PC-9 (cell line): ENCODE measurements around the gene EML3. TPM values are rescaled to one million over a fixed set of nuclear protein-coding genes. Genes with fewer than 3 reads are reported as not detected.

Experiments
- BruUV-seq: library from RNA; stranded (reverse); fragments of 400-500 nt; replicated peaks from 2 replicates; lab custom pipeline; 2021; lab: Mats Ljungman, UMichigan
- CTCF ChIA-PET: fragments of 300-600 bp; sonication (Branson Sonifier 250); formaldehyde crosslinking; loops from one replicate; lab custom pipeline; 2022; ENCODE audit warnings: antibody characterized with exemption; lab: Charles Lee
- POLR2A ChIA-PET: fragments of 300-600 bp; sonication (Branson Sonifier 250); formaldehyde crosslinking; loops from one replicate; lab custom pipeline; 2022; ENCODE audit warnings: antibody characterized with exemption; ENCODE audit not compliant: unreplicated experiment; lab: Charles Lee
- DNase-seq, 2 experiments: peaks; one replicate each; pipeline versions ENCODE4 v3.0.0 to v3.0.0-alpha.2; 2015 to 2022; ENCODE audit warnings: mixed read lengths in 1 of 2
- H2AFZ ChIP-seq: fragments of 200-600 bp; sonication (generic); 2 replicates; pipeline ENCODE4 v1.8.1; 2017; ENCODE audit warnings: antibody characterized with exemption
- H3F3A ChIP-seq: fragments of 200-600 bp; sonication (generic); 2 replicates; pipeline ENCODE4 v1.8.1; 2017; ENCODE audit warnings: antibody characterized with exemption, mild to moderate bottlenecking, low read depth; ENCODE audit not compliant: insufficient read depth
- H3K27ac ChIP-seq: fragments of 200-600 bp; sonication (generic); 2 replicates; pipeline ENCODE4 v1.6.1; 2016; ENCODE audit warnings: mixed run types
- H3K27me3 ChIP-seq: fragments of 200-600 bp; sonication (generic); 2 replicates; pipeline ENCODE4 v1.6.1; 2016; ENCODE audit warnings: low read depth, mixed run types; ENCODE audit not compliant: insufficient read depth
- H3K36me3 ChIP-seq: fragments of 200-600 bp; sonication (generic); 2 replicates; pipeline ENCODE4 v1.6.1; 2016; ENCODE audit warnings: low read depth, mixed run types
- H3K4me1 ChIP-seq: fragments of 200-600 bp; sonication (generic); replicated peaks from 2 replicates; pipeline ENCODE4 v1.6.1; 2016; ENCODE audit warnings: mixed run types; ENCODE audit not compliant: insufficient read depth
- H3K4me2 ChIP-seq: fragments of 200-600 bp; sonication (generic); 2 replicates; pipeline ENCODE4 v1.6.1; 2017; ENCODE audit warnings: mixed run types
- H3K4me3 ChIP-seq: fragments of 200-600 bp; sonication (generic); 2 replicates; pipeline ENCODE4 v1.6.1; 2016; ENCODE audit warnings: mixed run types
- H3K79me2 ChIP-seq: fragments of 200-600 bp; sonication (generic); 2 replicates; pipeline ENCODE4 v1.6.1; 2017; ENCODE audit warnings: low read depth, mixed run types
- H3K9me2 ChIP-seq: fragments of 200-600 bp; sonication (generic); 2 replicates; pipeline ENCODE4 v1.8.1; 2017; ENCODE audit warnings: mild to moderate bottlenecking; ENCODE audit not compliant: insufficient read depth
- H3K9me3 ChIP-seq: fragments of 200-600 bp; sonication (generic); 2 replicates; pipeline ENCODE4 v1.8.1; 2016; ENCODE audit warnings: low read depth; ENCODE audit not compliant: insufficient read depth
- H4K20me1 ChIP-seq: fragments of 200-600 bp; sonication (generic); 2 replicates; pipeline ENCODE4 v1.8.1; 2017; ENCODE audit not compliant: insufficient read depth
- CTCF ChIP-seq: fragments of 200-600 bp; sonication (generic); conservative IDR thresholded peaks from 2 replicates; pipeline ENCODE4 v1.6.1; 2017; ENCODE audit warnings: mixed run types, antibody characterized with exemption, mild to moderate bottlenecking, moderate library complexity
- EZH2 ChIP-seq: fragments of 200-600 bp; sonication (generic); IDR thresholded peaks from 2 replicates; pipeline ENCODE4 v1.8.0; 2017; ENCODE audit warnings: antibody characterized with exemption, low read depth
- intact Hi-C: fragments of 100-400 bp; cut with micrococcal nuclease; formaldehyde crosslinking; loops from one replicate; pipeline ENCODE4 v1.10.0; 2022; ENCODE audit not compliant: unreplicated experiment
- total RNA-seq: library from RNA; stranded (reverse); gene quantifications from 2 replicates; pipeline ENCODE4 v1.2.3, GENCODE V29; 2021

Gene EML3
- total RNA-seq, 1 experiment from 2014 or later: 84.2 TPM

- Histone ChIP-seq H3K4me2 (no peak overlapping the region), H2AFZ (no peak overlapping the region), H3K27ac (no peak overlapping the region), H4K20me1 (no peaks in the 10 kb centered on the region), H3K27me3 (no peaks in the 10 kb centered on the region), H3K9me2 (no peaks in the 10 kb centered on the region), H3K4me3 (no peak overlapping the region), H3F3A (peaks cover 47% of the 10 kb centered on the region), H3K79me2 (no peaks in the 10 kb centered on the region), H3K9me3 (no peaks in the 10 kb centered on the region), H3K4me1 (peaks cover 3% of the 10 kb centered on the region), H3K36me3 (peaks cover 53% of the 10 kb centered on the region)
- intact Hi-C loops: no loop called here
- BruUV-seq: no TSS peak
- CTCF ChIA-PET: no interaction called here
- POLR2A ChIA-PET: no interaction called here
- TF ChIP-seq CTCF (no peak), EZH2 (no peak)
- no peak for DNase-seq
These were observed 15.1 kb upstream of the EML3 start for GRCh38 chr11:62627713-62628112.

- ChIA-PET POLR2A (interaction anchor here (0.6 to 1.6 kb wide), 8 partner anchors 31 to 1058 kb away, joined by 3 to 15 read pairs (median 4); partner anchors contain the start of genes C11orf98, CSKMT, INTS5 and TUT1), CTCF (interaction anchor here (0.6 kb wide), 1 partner anchor 108 kb away, joined by 6 read pairs; no protein-coding TSS in a partner anchor)
- peaks cover 17% of the 10 kb centered on the region; the same call in 1 of the 2 replicates for H3K36me3 ChIP-seq
- TF ChIP-seq CTCF (no peak), EZH2 (no peak)
- H4K20me1 ChIP-seq: no peaks in the 10 kb centered on the region
- intact Hi-C loops: loop anchor here (1.0 to 5.0 kb wide), 3 partner anchors 24 to 45 kb away; partner anchors contain the start of genes C11orf98, CSKMT, GANAB and TUT1
- TSS peak; percentile 99 for BruUV-seq
- peaks cover 51% of the 10 kb centered on the region for H3F3A ChIP-seq
- H3K4me3 ChIP-seq: peak overlapping the region; percentile 44; the same call in 1 of the 2 replicates
- H3K4me2 ChIP-seq: peak overlapping the region; percentile 75
- H3K9me2 ChIP-seq: no peaks in the 10 kb centered on the region
- H3K27ac ChIP-seq: peak overlapping the region; percentile 86
- 0 out of 2 replicates have a peak overlapping the region, but pooled peaks have one; percentile 14 for H2AFZ ChIP-seq
- DNase-seq: no peak
- peaks cover 18% of the 10 kb centered on the region for H3K79me2 ChIP-seq
- H3K9me3 ChIP-seq: no peaks in the 10 kb centered on the region
- no peaks in the 10 kb centered on the region for H3K27me3 ChIP-seq
- peaks cover 20% of the 10 kb centered on the region for H3K4me1 ChIP-seq
These were observed 10.0 kb upstream of the EML3 start for GRCh38 chr11:62622476-62623089.

- DNase-seq: peak; percentile 97 to 100
- no TSS peak for BruUV-seq
- Histone ChIP-seq H3K4me2 (peak within 1 kb of the TSS; percentile 75), H3K9me2 (no peaks in the 10 kb centered on the region), H2AFZ (peak within 1 kb of the TSS; percentile 88), H3F3A (peaks cover 51% of the 10 kb centered on the region), H4K20me1 (no peaks in the 10 kb centered on the region), H3K36me3 (peaks cover 13% of the 10 kb centered on the region; the same call in 1 of the 2 replicates), H3K4me3 (peak within 1 kb of the TSS; percentile 79), H3K27me3 (no peaks in the 10 kb centered on the region), H3K9me3 (no peaks in the 10 kb centered on the region), H3K79me2 (peaks cover 18% of the 10 kb centered on the region), H3K27ac (peak within 1 kb of the TSS; percentile 86), H3K4me1 (peaks cover 20% of the 10 kb centered on the region)
- intact Hi-C loops: loop anchor here (1.0 to 5.0 kb wide), 3 partner anchors 24 to 45 kb away; partner anchors contain the start of genes C11orf98, CSKMT, GANAB and TUT1
- no peak for TF ChIP-seq EZH2
- no peak for TF ChIP-seq CTCF
- CTCF ChIA-PET: interaction anchor here (0.6 to 1.0 kb wide), 3 partner anchors 30 to 165 kb away, joined by 3 to 6 read pairs (median 5); partner anchors contain the start of gene TUT1
- POLR2A ChIA-PET: interaction anchor here (0.6 to 1.6 kb wide), 13 partner anchors 9 to 1059 kb away, joined by 3 to 15 read pairs (median 4); partner anchors contain the start of genes C11orf98, CSKMT, EML3 and HNRNPUL2
These were observed 9.2 kb upstream of the EML3 start, which contains the start of gene B3GAT3 for GRCh38 chr11:62621567-62622470. TSS of gene B3GAT3 (minus strand) at chr11:62621986. CDS start at chr11:62621947, 39 bp downstream.
